K562 (cell line): ENCODE measurements around the gene B9D2.

Experiments
- BACH1 ChIP-seq: fragments of 200-800 bp; sonication (Bioruptor generic); IDR thresholded peaks from 2 replicates; pipeline ENCODE4 v1.6.1; 2016; ENCODE audit warnings: missing genetic modification characterization, missing compliant biosample characterization
- CHD2 ChIP-seq: IDR thresholded peaks from 2 replicates; pipeline ENCODE4 v1.6.1; 2011; ENCODE audit warnings: low read depth, low read length
- FOXO4 ChIP-seq: fragments of 450-650 bp; formaldehyde crosslinking; IDR thresholded peaks from 2 replicates; pipeline ENCODE4 v1.4.0; 2020; ENCODE audit warnings: mild to moderate bottlenecking, moderate library complexity
- SMARCA5 ChIP-seq: fragments of 450-650 bp; IDR thresholded peaks from 2 replicates; pipeline ENCODE4 v1.6.1; 2016
- TARDBP ChIP-seq: fragments of 450-650 bp; IDR thresholded peaks from 2 replicates; pipeline ENCODE4 v1.6.1; 2016
- ZNF444 ChIP-seq: fragments of 250-450 bp; sonication (Bioruptor Pico); IDR thresholded peaks from 2 replicates; pipeline ENCODE4 v1.4.0; 2020; ENCODE audit warnings: mild to moderate bottlenecking, moderate library complexity
- TF ChIP-seq, protein P1 (sequence below), 3 experiments: IDR thresholded peaks in 2 of 3; conservative IDR thresholded peaks in 1 of 3; 2 replicates each; pipeline ENCODE4 v1.5.1; 2011 to 2012; ENCODE audit warnings: low read length in 3 of 3, mild to moderate bottlenecking in 3 of 3, control low read depth in 2 of 3, improper control_type of control experiment in 1 of 3, inconsistent platforms in 1 of 3, low read depth in 1 of 3, mixed read lengths in 1 of 3, moderate library complexity in 1 of 3; ENCODE audit not compliant: insufficient read depth in 2 of 3

GRCh38 chr19:41366089-41366488 lies 2.1 kb upstream of the B9D2 start:
- TF ChIP-seq ZNF444 (no peak), BACH1 (tag) (no peak), SMARCA5 (no peak), TARDBP (no peak), FOXO4 (CRISPR knock-in tag) (no peak), CHD2 (no peak)
- TF ChIP-seq, protein P1, sequence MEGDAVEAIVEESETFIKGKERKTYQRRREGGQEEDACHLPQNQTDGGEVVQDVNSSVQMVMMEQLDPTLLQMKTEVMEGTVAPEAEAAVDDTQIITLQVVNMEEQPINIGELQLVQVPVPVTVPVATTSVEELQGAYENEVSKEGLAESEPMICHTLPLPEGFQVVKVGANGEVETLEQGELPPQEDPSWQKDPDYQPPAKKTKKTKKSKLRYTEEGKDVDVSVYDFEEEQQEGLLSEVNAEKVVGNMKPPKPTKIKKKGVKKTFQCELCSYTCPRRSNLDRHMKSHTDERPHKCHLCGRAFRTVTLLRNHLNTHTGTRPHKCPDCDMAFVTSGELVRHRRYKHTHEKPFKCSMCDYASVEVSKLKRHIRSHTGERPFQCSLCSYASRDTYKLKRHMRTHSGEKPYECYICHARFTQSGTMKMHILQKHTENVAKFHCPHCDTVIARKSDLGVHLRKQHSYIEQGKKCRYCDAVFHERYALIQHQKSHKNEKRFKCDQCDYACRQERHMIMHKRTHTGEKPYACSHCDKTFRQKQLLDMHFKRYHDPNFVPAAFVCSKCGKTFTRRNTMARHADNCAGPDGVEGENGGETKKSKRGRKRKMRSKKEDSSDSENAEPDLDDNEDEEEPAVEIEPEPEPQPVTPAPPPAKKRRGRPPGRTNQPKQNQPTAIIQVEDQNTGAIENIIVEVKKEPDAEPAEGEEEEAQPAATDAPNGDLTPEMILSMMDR (IDR thresholded peaks at IDR 0.05 in 2 of 3, conservative IDR thresholded peaks at IDR 0.05 in 1 of 3; ENCODE audit: insufficient read depth in 2 of 3, low read depth in 1 of 3, low read length in 3 of 3) = peak; percentile 43 to 50 (median 47); a peak in 5 of 6 replicates
